Caco-2 (cell line): ENCODE results near the gene WASF3. TPM values are rescaled to one million over a fixed set of nuclear protein-coding genes. Genes with fewer than 3 reads are reported as not detected.

Experiments used
- BruUV-seq: library from RNA; stranded (reverse); fragments of 400-500 nt; replicated peaks from 2 replicates; lab custom pipeline; 2021; lab: Mats Ljungman, UMichigan
- CTCF ChIA-PET: fragments of 300-600 bp; sonication (Branson Sonifier 250); formaldehyde crosslinking; loops from one replicate; lab custom pipeline; 2022; ENCODE audit warnings: antibody characterized with exemption; lab: Charles Lee
- POLR2A ChIA-PET: fragments of 300-600 bp; sonication (Branson Sonifier 250); formaldehyde crosslinking; loops from one replicate; lab custom pipeline; 2022; ENCODE audit warnings: antibody characterized with exemption; lab: Charles Lee
- DNase-seq, 2 experiments: peaks; one replicate each; pipeline versions ENCODE4 v3.0.0 to v3.0.0-alpha.2; 2020 to 2022
- H3K27me3 ChIP-seq: replicated peaks from 2 replicates; pipeline ENCODE4 v1.6.0; 2011; ENCODE audit warnings: low read length; ENCODE audit not compliant: control insufficient read depth, insufficient read depth
- H3K36me3 ChIP-seq: 2 replicates; pipeline ENCODE4 v1.5.1; 2011; ENCODE audit warnings: low read length; ENCODE audit not compliant: control insufficient read depth, insufficient read depth
- H3K4me1 ChIP-seq: fragments of 250-450 bp; sonication (Bioruptor Pico); 2 replicates; pipeline ENCODE4 v1.5.1; 2020; ENCODE audit warnings: mild to moderate bottlenecking
- H3K4me3 ChIP-seq: 2 replicates; pipeline ENCODE4 v1.5.1; 2011; ENCODE audit warnings: low read depth, mild to moderate bottlenecking, control low read depth, low read length
- H3K9me3 ChIP-seq: fragments of 250-450 bp; sonication (Bioruptor Pico); 2 replicates; pipeline ENCODE4 v1.5.1; 2020; ENCODE audit warnings: mild to moderate bottlenecking, moderate library complexity
- H3K27ac Mint-ChIP-seq: one replicate; pipeline ENCODE4 v1.8.0; 2022; ENCODE audit warnings: mixed read lengths; ENCODE audit not compliant: unreplicated experiment
- H3K27me3 Mint-ChIP-seq: one replicate; pipeline ENCODE4 v1.8.0; 2022; ENCODE audit warnings: mixed read lengths; ENCODE audit not compliant: insufficient read depth, unreplicated experiment
- H3K36me3 Mint-ChIP-seq: one replicate; pipeline ENCODE4 v1.8.0; 2022; ENCODE audit warnings: mild to moderate bottlenecking, mixed read lengths; ENCODE audit not compliant: insufficient read depth, unreplicated experiment
- H3K4me1 Mint-ChIP-seq: one replicate; pipeline ENCODE4 v1.8.0; 2022; ENCODE audit warnings: low read depth, mixed read lengths; ENCODE audit not compliant: unreplicated experiment
- H3K4me3 Mint-ChIP-seq: one replicate; pipeline ENCODE4 v1.8.0; 2022; ENCODE audit warnings: mild to moderate bottlenecking, moderate library complexity, mixed read lengths; ENCODE audit not compliant: unreplicated experiment
- H3K9me3 Mint-ChIP-seq: one replicate; pipeline ENCODE4 v1.8.0; 2022; ENCODE audit warnings: mixed read lengths; ENCODE audit not compliant: unreplicated experiment
- CTCF ChIP-seq, 2 experiments: fragments of 200-600 bp in 1 of 2; IDR thresholded peaks; 1 replicate in 1 of 2; 2 replicates in 1 of 2; pipeline versions ENCODE4 v1.5.1 to v1.8.0; 2011 to 2022; ENCODE audit warnings: antibody characterized with exemption in 1 of 2, control low read depth in 1 of 2, inconsistent platforms in 1 of 2, low read depth in 1 of 2, low read length in 1 of 2, mild to moderate bottlenecking in 1 of 2, moderate library complexity in 1 of 2; ENCODE audit not compliant: insufficient read depth in 1 of 2, severe bottlenecking in 1 of 2, unreplicated experiment in 1 of 2
- intact Hi-C: fragments of 100-400 bp; cut with micrococcal nuclease; formaldehyde crosslinking; loops from one replicate; pipeline ENCODE4 v1.10.0; 2022; ENCODE audit not compliant: unreplicated experiment
- total RNA-seq: library from RNA; stranded (reverse); gene quantifications from 2 replicates; pipeline ENCODE4 v1.2.3, GENCODE V29; 2022

The WASF3 gene
- total RNA-seq, 1 experiment from 2014 or later: not detected

- Mint-ChIP-seq H3K27ac (no peak overlapping the region), H3K9me3 (no peaks in the 10 kb centered on the region), H3K4me1 (no peaks in the 10 kb centered on the region), H3K4me3 (no peak overlapping the region), H3K27me3 (peaks cover 17% of the 10 kb centered on the region), H3K36me3 (no peaks in the 10 kb centered on the region)
- Histone ChIP-seq H3K4me1 (no peaks in the 10 kb centered on the region), H3K36me3 (no peaks in the 10 kb centered on the region), H3K27me3 (no peaks in the 10 kb centered on the region), H3K9me3 (0 out of 2 replicates have a peak, but pooled peaks cover 5% of the 10 kb centered on the region), H3K4me3 (no peak overlapping the region)
- POLR2A ChIA-PET: no interaction called here
- no TSS peak for BruUV-seq
- no peak for TF ChIP-seq CTCF (IDR thresholded peaks at IDR 0.05; ENCODE audit: insufficient read depth in 1 of 2, low read depth in 1 of 2, low read length in 1 of 2, severe bottlenecking in 1 of 2, unreplicated experiment in 1 of 2)
- DNase-seq: no peak
- CTCF ChIA-PET: no interaction called here
- intact Hi-C loops: no loop called here
Measured at GRCh38 chr13:26579580-26579979, 22.1 kb downstream of the WASF3 start.

- CTCF ChIA-PET: no interaction called here
- no peak overlapping the region for H3K4me3 Mint-ChIP-seq
- no peaks in the 10 kb centered on the region for H3K27me3 ChIP-seq
- DNase-seq: no peak
- H3K27ac Mint-ChIP-seq: no peak overlapping the region
- no TSS peak for BruUV-seq
- H3K27me3 Mint-ChIP-seq: peaks cover 12% of the 10 kb centered on the region
- POLR2A ChIA-PET: no interaction called here
- H3K36me3 Mint-ChIP-seq: no peaks in the 10 kb centered on the region
- H3K36me3 ChIP-seq: no peaks in the 10 kb centered on the region
- H3K4me1 ChIP-seq: no peaks in the 10 kb centered on the region
- TF ChIP-seq CTCF (IDR thresholded peaks at IDR 0.05; ENCODE audit: insufficient read depth in 1 of 2, low read depth in 1 of 2, low read length in 1 of 2, severe bottlenecking in 1 of 2, unreplicated experiment in 1 of 2): no peak
- no peaks in the 10 kb centered on the region for H3K9me3 Mint-ChIP-seq
- no peaks in the 10 kb centered on the region for H3K4me1 Mint-ChIP-seq
- 0 out of 2 replicates have a peak, but pooled peaks cover 5% of the 10 kb centered on the region for H3K9me3 ChIP-seq
- no peak overlapping the region for H3K4me3 ChIP-seq
- intact Hi-C loops: no loop called here
Measured at GRCh38 chr13:26583662-26584061, 26.2 kb downstream of the WASF3 start.

- intact Hi-C loops: no loop called here
- Mint-ChIP-seq H3K27ac (no peak overlapping the region), H3K4me1 (no peaks in the 10 kb centered on the region), H3K9me3 (no peaks in the 10 kb centered on the region), H3K27me3 (peaks cover 12% of the 10 kb centered on the region), H3K36me3 (no peaks in the 10 kb centered on the region), H3K4me3 (no peak overlapping the region)
- H3K27me3 ChIP-seq: no peaks in the 10 kb centered on the region
- H3K4me3 ChIP-seq: no peak overlapping the region
- POLR2A ChIA-PET: no interaction called here
- H3K4me1 ChIP-seq: no peaks in the 10 kb centered on the region
- DNase-seq: no peak
- no peaks in the 10 kb centered on the region for H3K36me3 ChIP-seq
- CTCF ChIA-PET: no interaction called here
- 0 out of 2 replicates have a peak, but pooled peaks cover under 1% of the 10 kb centered on the region for H3K9me3 ChIP-seq
- BruUV-seq: no TSS peak
- no peak for TF ChIP-seq CTCF (IDR thresholded peaks at IDR 0.05; ENCODE audit: insufficient read depth in 1 of 2, low read depth in 1 of 2, low read length in 1 of 2, severe bottlenecking in 1 of 2, unreplicated experiment in 1 of 2)
Measured at GRCh38 chr13:26584713-26585112, 27.2 kb downstream of the WASF3 start.
